ENCODE results near the gene FBL.
A peak's percentile ranks its signal among the peaks of the same experiment; 100 is the strongest.

FBL gene

DNA sequence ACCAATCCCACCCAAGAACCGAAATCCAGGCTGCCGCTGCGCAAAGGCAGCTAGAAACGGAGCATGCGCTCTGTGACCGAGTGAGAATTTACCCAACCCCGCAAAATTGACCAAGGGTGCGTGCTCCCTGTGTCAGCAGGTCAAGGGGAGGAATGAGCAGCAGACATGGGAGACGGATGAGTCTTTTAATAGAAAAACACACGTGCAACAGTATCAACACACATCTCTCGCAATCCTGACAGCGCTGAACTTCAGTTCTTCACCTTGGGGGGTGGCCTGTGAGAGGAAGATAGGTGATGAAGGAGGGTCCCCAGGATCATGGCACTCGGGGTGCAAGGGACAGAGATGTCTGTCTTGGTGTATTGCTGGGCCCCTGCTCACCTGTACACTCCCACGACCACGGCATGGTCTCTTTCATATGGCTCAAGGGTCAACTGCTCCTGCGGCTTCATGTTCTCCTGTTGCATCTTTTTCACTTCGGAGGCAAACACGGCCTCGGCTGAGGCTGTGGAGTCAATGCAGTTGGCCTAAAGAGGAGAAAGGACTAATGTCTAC, 11.8 kb downstream of the FBL start:
- DNase-seq (ENCODE audit: low read depth, low spot score), result no peak
- Histone ChIP-seq H3K9ac (ENCODE audit: insufficient read length) (no peak overlapping the region), H3K4me3 (peak overlapping the region; percentile 100), H3K9me3 (ENCODE audit: low read depth, low read length) (no peaks in the 10 kb centered on the region), H3K27ac (peak overlapping the region; percentile 60; the same call in 1 of the 2 replicates), H3K36me3 (ENCODE audit: insufficient read depth, low read length) (peaks cover 74% of the 10 kb centered on the region)
- TF ChIP-seq EZH2 (IDR thresholded peaks at IDR 0.05) (no peak), FOXP2 (optimal IDR thresholded peaks at IDR 0.05; ENCODE audit: control extremely low read depth, extremely low read length, insufficient read depth) (no peak), POLR2AphosphoS5 (IDR thresholded peaks at IDR 0.05; ENCODE audit: borderline replicate concordance, low read depth, low read length) (no peak)

DNA sequence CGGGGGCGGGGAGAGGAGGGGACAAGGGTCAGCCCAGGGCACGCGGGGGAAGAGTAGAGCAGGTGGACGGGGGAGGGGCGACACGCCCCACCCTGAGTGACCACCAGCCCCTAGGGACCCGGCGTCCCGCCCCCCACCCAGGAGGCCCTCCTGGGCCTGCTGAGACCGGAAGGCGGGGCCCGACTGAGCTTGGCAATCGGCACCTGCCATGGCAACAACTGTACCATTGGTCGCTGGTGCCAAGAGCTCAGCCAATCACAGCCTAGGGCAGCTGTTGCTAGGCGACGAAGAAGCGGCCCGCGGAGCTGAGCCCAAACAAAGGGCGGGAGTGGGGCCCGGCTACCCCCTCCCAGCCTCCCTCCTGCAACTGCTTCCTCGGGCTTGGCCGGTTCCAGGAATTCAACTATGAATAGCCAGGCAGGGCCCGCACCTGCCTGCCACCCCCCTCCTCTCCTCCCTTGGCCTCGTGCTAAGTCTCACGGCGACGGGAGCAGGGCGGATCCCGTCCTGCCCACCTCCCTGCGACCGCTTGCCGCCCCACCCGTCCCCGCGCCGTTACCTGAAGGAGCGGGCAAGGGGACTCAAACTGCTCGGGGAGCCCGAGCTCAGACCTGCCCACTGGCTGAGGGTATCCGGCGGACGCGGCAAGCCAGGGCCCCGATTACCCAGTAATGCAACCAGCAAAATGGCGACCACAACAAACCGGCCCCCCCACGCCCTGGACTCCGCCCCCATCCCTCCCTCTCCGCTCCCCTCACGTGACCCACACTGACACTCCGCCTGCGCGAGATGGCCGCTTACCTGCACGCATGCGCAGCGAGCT, 12.5 kb downstream of the FBL start, which contains the start of gene DYRK1B:
Gene DYRK1B (minus strand): TSS at position 699 of the 823 bp plus-strand sequence. CDS start 2,295 bp downstream, outside the sequence.
- peak; percentile 85 for DNase-seq (ENCODE audit: low read depth, low spot score)
- Histone ChIP-seq H3K9me3 (ENCODE audit: low read depth, low read length) (no peaks in the 10 kb centered on the region), H3K4me3 (peak within 1 kb of the TSS; percentile 100), H3K27ac (peak within 1 kb of the TSS; percentile 86; the same call in 1 of the 2 replicates), H3K36me3 (ENCODE audit: insufficient read depth, low read length) (peaks cover 71% of the 10 kb centered on the region), H3K9ac (ENCODE audit: insufficient read length) (peak within 1 kb of the TSS; percentile 93)
- TF ChIP-seq POLR2AphosphoS5 (IDR thresholded peaks at IDR 0.05; ENCODE audit: borderline replicate concordance, low read depth, low read length) (peak; percentile 74; the same call in 1 of the 2 replicates), FOXP2 (optimal IDR thresholded peaks at IDR 0.05; ENCODE audit: control extremely low read depth, extremely low read length, insufficient read depth) (peak; percentile 14), EZH2 (IDR thresholded peaks at IDR 0.05) (no peak)

DNA sequence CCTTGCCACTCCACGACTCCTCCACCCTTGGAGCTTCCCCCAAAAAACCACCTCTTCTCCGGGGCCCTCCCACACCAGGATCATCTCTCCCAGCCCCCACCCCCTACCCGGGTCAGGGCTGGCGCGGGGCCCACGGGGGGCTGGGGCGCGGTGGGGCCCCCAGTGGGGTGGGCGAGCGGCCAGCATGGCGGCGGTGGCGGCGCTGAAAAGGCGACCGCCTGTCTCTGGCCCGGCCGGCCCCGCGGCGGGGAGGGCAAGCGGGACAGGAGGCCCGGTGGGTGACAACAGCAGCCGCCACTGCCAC, 13.1 kb downstream of the FBL start:
- TF ChIP-seq FOXP2 (optimal IDR thresholded peaks at IDR 0.05; ENCODE audit: control extremely low read depth, extremely low read length, insufficient read depth), result no peak
- no peak for TF ChIP-seq EZH2 (IDR thresholded peaks at IDR 0.05)
- no peak for TF ChIP-seq POLR2AphosphoS5 (IDR thresholded peaks at IDR 0.05; ENCODE audit: borderline replicate concordance, low read depth, low read length)
- Histone ChIP-seq H3K9ac (ENCODE audit: insufficient read length) (peak overlapping the region; percentile 70), H3K9me3 (ENCODE audit: low read depth, low read length) (no peaks in the 10 kb centered on the region), H3K27ac (peak overlapping the region; percentile 42; the same call in 1 of the 2 replicates), H3K36me3 (ENCODE audit: insufficient read depth, low read length) (peaks cover 69% of the 10 kb centered on the region), H3K4me3 (peak overlapping the region; percentile 100)
- DNase-seq (ENCODE audit: low read depth, low spot score), result no peak

DNA sequence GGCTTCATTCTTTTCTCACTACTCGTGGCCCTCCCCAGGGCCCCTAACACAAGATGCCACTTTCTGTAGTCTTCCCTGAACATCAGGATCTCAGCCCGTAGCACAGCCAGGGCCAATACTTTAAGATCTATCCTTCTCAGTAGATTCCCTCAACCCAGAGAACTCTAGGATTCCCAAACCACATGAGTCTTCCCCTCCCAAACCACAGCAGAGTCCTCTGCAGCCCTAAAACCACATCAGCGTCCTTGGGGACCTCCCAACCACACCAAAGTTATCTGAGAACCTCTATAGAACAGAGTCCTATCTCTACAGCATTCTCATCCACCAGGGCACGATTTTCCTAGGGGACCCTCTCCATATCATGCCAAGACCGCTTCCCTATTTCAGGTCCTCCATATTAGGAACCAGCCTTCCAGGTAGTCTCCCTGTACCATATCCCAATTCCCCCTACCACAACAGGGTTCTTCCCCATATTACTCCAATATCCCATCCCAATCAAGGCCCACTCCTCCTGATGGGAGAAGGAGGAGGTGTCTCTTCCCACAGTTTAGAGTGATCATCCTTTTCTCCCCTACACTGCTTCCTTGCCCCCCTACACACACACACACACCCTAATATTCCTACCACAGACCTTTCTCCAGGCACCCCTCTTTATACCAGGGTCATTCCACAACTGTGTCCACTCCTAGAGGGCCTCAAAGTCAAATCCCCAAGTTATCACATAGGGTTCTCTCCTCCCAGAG, 13.7 kb downstream of the FBL start:
- Histone ChIP-seq H3K36me3 (ENCODE audit: insufficient read depth, low read length) (peaks cover 69% of the 10 kb centered on the region), H3K27ac (no peak overlapping the region; the same call in 1 of the 2 replicates), H3K9ac (ENCODE audit: insufficient read length) (peak overlapping the region; percentile 70), H3K4me3 (peak overlapping the region; percentile 100), H3K9me3 (ENCODE audit: low read depth, low read length) (no peaks in the 10 kb centered on the region)
- no peak for TF ChIP-seq FOXP2 (optimal IDR thresholded peaks at IDR 0.05; ENCODE audit: control extremely low read depth, extremely low read length, insufficient read depth)
- TF ChIP-seq POLR2AphosphoS5 (IDR thresholded peaks at IDR 0.05; ENCODE audit: borderline replicate concordance, low read depth, low read length), result no peak
- TF ChIP-seq EZH2 (IDR thresholded peaks at IDR 0.05), result no peak
- no peak for DNase-seq (ENCODE audit: low read depth, low spot score)

DNA sequence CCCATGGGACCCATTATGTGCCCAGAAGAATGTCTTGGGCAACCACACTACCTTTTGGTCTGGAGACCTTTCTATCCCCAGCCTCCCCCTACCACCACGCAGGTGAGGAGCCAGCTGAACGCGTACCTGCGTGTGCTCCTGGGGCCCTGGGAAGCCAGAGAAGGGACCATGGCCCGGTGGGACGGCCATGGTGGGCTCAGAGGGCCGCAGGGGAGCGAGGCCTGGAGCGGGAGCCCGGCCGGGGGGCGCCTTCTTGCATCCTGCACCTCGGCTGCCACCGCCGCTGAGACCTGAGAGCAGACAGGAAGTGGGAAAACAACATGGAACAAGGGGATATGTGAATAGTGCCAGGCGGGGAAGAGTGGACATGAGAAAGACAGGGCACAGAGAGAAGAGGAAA, 14.5 kb downstream of the FBL start:
- TF ChIP-seq POLR2AphosphoS5 (IDR thresholded peaks at IDR 0.05; ENCODE audit: borderline replicate concordance, low read depth, low read length) (no peak), FOXP2 (optimal IDR thresholded peaks at IDR 0.05; ENCODE audit: control extremely low read depth, extremely low read length, insufficient read depth) (no peak), EZH2 (IDR thresholded peaks at IDR 0.05) (no peak)
- Histone ChIP-seq H3K9ac (ENCODE audit: insufficient read length) (no peak overlapping the region), H3K9me3 (ENCODE audit: low read depth, low read length) (no peaks in the 10 kb centered on the region), H3K4me3 (no peak overlapping the region), H3K27ac (no peak overlapping the region), H3K36me3 (ENCODE audit: insufficient read depth, low read length) (peaks cover 65% of the 10 kb centered on the region)
- no peak for DNase-seq (ENCODE audit: low read depth, low spot score)

DNA sequence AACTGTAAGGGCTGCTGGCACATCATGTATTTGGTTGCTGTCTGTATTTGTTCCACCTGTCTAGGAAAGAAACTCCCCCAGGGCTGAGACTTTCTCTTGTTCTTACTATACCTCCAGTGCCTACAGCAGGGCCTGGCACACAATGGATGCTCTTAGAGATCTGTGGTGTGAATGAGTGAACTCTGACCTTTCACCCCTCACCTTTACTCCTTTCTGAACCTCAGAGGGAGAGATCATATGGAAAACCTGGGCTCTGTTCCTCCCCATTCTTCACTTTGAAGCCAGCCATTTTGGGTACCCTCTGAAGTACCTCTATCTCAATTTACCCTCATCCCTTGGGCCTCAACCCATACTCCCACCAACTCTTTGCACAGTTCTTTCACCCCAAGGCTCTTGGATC, 15.3 kb downstream of the FBL start:
- TF ChIP-seq FOXP2 (optimal IDR thresholded peaks at IDR 0.05; ENCODE audit: control extremely low read depth, extremely low read length, insufficient read depth) (no peak), EZH2 (IDR thresholded peaks at IDR 0.05) (no peak), POLR2AphosphoS5 (IDR thresholded peaks at IDR 0.05; ENCODE audit: borderline replicate concordance, low read depth, low read length) (no peak)
- Histone ChIP-seq H3K36me3 (ENCODE audit: insufficient read depth, low read length) (peaks cover 61% of the 10 kb centered on the region), H3K9me3 (ENCODE audit: low read depth, low read length) (no peaks in the 10 kb centered on the region), H3K4me3 (no peak overlapping the region), H3K27ac (no peak overlapping the region), H3K9ac (ENCODE audit: insufficient read length) (no peak overlapping the region)
- DNase-seq (ENCODE audit: low read depth, low spot score), result no peak

DNA sequence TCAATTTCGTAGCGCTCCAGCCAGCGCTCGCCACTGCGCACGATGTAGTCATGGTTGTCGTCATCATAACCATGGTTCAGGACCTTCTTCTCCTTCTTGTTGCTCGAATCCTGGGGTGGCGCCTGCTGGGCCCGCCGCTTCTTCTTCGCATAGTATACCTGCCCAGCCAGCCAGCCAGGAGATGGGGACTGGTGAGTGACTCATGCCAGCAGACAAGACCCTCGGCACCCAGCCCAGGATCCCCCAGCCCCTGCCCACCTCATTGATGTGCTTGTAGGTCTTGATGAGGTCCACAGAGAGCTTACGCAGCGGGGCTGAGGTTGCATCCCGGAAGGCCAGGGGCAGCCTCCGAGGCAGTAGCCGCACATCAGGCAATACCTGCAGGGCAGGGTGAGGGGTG, 15.8 kb downstream of the FBL start:
- Histone ChIP-seq H3K9me3 (ENCODE audit: low read depth, low read length) (no peaks in the 10 kb centered on the region), H3K9ac (ENCODE audit: insufficient read length) (no peak overlapping the region), H3K27ac (no peak overlapping the region), H3K4me3 (no peak overlapping the region), H3K36me3 (ENCODE audit: insufficient read depth, low read length) (peaks cover 61% of the 10 kb centered on the region)
- DNase-seq (ENCODE audit: low read depth, low spot score), result no peak
- TF ChIP-seq FOXP2 (optimal IDR thresholded peaks at IDR 0.05; ENCODE audit: control extremely low read depth, extremely low read length, insufficient read depth), result no peak
- no peak for TF ChIP-seq EZH2 (IDR thresholded peaks at IDR 0.05)
- TF ChIP-seq POLR2AphosphoS5 (IDR thresholded peaks at IDR 0.05; ENCODE audit: borderline replicate concordance, low read depth, low read length), result no peak

DNA sequence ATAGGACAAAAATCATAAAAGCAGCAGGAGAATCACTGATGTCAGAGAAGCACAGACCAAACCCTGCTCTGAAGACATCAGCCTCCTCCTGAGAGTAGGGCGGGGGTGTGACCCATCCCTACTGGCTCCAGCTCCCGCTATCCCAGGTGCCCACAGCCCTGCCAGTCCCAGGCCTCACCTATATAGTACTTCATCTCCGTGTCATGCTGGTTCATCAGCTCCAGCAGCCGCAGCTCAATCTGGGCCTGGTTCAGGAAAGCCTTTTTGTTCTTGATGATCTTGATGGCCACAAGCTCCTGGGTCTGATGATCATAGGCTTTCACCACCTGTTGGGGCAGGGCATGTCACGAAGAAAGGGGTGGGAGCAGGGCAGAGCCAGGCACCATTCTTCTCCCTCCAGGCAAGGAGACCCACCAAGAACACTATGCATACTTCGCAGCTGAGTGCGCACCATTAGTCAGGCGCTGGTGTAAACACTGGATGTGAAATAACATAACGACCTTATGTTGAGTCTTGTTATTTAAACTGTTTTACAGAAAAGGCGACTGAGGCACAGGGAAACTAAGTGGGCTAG, 16.4 kb downstream of the FBL start:
- H3K27ac ChIP-seq, result no peak overlapping the region
- no peaks in the 10 kb centered on the region for H3K9me3 ChIP-seq (ENCODE audit: low read depth, low read length)
- peaks cover 57% of the 10 kb centered on the region for H3K36me3 ChIP-seq (ENCODE audit: insufficient read depth, low read length)
- H3K9ac ChIP-seq (ENCODE audit: insufficient read length), result no peak overlapping the region
- TF ChIP-seq EZH2 (IDR thresholded peaks at IDR 0.05) (no peak), FOXP2 (optimal IDR thresholded peaks at IDR 0.05; ENCODE audit: control extremely low read depth, extremely low read length, insufficient read depth) (no peak), POLR2AphosphoS5 (IDR thresholded peaks at IDR 0.05; ENCODE audit: borderline replicate concordance, low read depth, low read length) (no peak)
- H3K4me3 ChIP-seq, result no peak overlapping the region
- no peak for DNase-seq (ENCODE audit: low read depth, low spot score)
